Rectal smooth muscle tissue (tissue), 1 donor: ENCODE results near the gene TMEM236.

Source experiments
- H3K27ac ChIP-seq: one replicate; pipeline ENCODE4 v1.7.0; 2013; ENCODE audit warnings: low read depth, low read length, inconsistent platforms
- H3K27me3 ChIP-seq: one replicate; pipeline ENCODE4 v1.7.0; 2013; ENCODE audit warnings: low read length; ENCODE audit not compliant: control insufficient read depth, insufficient read depth
- H3K36me3 ChIP-seq: one replicate; pipeline ENCODE4 v1.7.0; 2013; ENCODE audit warnings: low read length; ENCODE audit not compliant: control insufficient read depth, insufficient read depth
- H3K4me1 ChIP-seq: one replicate; pipeline ENCODE4 v1.7.0; 2013; ENCODE audit warnings: low read length; ENCODE audit not compliant: control insufficient read depth, insufficient read depth
- H3K4me3 ChIP-seq: one replicate; pipeline ENCODE4 v1.7.0; 2013; ENCODE audit warnings: low read length
- H3K9ac ChIP-seq: one replicate; pipeline ENCODE4 v1.7.0; 2013; ENCODE audit warnings: low read length

The TMEM236 gene

DNA sequence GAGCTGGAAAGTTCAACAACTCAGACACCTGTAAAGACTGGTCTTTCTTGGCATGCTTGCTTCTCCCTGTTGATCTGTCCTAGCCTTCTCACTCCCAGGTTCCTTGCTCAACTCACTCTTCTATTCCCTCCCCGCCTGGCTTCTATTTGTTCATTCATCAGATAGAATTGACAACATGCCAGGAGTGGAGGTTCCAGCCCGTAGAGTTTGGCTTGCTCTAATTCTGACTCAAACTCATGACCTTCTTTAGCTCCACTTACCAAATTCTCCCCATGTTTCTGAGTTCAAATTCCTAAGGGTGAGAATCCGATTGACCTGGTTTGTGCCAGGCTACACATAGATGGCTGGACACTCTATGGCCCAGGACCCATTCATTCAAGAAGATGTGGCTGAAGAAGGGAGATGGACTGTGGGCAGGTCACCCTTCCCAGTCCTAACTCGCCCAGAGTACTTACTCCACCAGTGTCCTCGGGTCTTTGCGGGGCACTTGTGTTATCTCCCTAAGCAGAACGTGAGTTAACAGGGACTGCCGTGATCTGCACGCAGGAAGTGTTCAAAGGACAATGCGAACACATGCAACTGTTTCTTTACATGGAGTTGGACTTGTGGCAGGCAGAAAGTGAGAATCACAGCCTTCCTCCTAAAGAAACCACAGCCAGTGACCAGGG is 4.0 kb upstream of the TMEM236 start:
- Histone ChIP-seq H3K4me1 (no peaks in the 10 kb centered on the region), H3K27ac (no peak overlapping the region), H3K9ac (no peak overlapping the region), H3K4me3 (no peak overlapping the region), H3K27me3 (no peaks in the 10 kb centered on the region), H3K36me3 (no peaks in the 10 kb centered on the region)

DNA sequence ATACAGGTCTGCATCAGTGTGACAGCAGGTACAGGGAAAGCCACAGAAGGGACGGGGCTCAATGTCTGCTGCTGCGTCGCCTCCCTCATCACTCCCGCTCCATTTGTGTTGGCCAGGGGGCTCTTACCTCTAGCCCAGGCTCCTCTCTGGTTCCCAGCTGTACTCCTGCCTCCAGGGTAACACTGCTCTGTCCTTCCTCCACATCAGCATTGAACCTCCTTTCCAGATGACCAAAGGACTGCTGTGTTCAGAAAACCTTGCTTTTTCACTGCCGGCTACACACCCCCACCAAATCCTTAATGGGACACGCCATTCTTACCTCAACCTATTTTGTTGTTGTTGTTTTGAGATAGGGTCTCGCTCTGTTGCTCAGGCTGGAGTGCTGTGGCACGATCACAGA is 2.1 kb upstream of the TMEM236 start:
- no peaks in the 10 kb centered on the region for H3K4me1 ChIP-seq
- no peak overlapping the region for H3K9ac ChIP-seq
- no peak overlapping the region for H3K27ac ChIP-seq
- H3K4me3 ChIP-seq: no peak overlapping the region
- no peaks in the 10 kb centered on the region for H3K27me3 ChIP-seq
- H3K36me3 ChIP-seq: no peaks in the 10 kb centered on the region

DNA sequence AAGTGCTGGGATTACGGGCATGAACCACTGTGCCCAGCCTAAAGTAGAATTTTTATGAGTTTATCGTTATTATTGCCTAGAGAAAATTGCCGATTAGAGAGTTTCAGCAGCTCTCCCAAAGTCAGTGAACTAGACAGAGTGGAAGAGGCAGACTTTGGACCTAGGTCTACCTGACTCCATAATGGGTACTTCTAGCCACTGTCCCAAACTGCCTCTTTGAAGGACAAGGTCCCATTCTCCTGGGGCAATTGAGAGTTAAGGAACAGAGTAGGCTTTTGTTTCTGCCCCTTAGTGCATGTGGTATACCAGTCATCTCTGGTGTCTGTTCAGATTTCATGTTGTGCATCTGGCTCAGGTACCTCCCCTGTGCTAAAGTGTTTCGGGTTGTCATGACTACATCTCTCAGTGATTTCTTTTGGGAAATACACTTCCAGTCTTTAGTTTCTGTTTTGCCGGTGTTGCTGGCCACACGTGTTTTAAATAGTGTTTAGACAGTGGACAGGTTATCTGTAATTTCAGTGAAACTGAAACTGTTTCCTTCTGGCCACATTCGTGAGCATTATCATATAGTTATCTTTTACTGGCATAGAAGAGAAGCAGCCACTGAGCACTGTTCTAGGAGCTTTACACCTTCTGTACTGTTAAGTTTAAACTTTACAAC is 4.7 kb downstream of the TMEM236 start:
- Histone ChIP-seq H3K27ac (no peak overlapping the region), H3K27me3 (no peaks in the 10 kb centered on the region), H3K4me1 (peaks cover 3% of the 10 kb centered on the region), H3K36me3 (no peaks in the 10 kb centered on the region), H3K4me3 (no peak overlapping the region), H3K9ac (no peak overlapping the region)

DNA sequence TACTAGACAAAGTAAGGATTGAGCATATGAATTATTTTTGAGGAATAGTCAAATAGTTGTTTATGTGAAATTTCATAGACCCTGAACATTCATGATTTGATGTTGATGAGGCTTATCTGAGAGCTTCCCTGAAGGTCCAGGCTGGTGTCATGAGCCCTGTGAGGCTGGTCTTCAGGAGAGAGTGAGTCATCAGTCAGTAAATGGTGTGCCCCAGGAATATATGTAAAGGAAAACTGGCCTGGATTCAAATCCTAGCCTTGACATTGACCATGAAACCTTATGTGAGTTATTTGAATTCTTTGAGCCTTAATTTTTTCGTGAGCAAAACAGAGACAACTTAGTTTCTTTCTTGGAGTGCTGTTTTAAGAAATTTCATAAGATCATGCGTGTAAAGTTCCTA is 6.2 kb downstream of the TMEM236 start:
- H3K9ac ChIP-seq: no peak overlapping the region
- no peaks in the 10 kb centered on the region for H3K36me3 ChIP-seq
- H3K4me1 ChIP-seq: peaks cover 3% of the 10 kb centered on the region
- H3K4me3 ChIP-seq: no peak overlapping the region
- H3K27ac ChIP-seq: no peak overlapping the region
- no peaks in the 10 kb centered on the region for H3K27me3 ChIP-seq

DNA sequence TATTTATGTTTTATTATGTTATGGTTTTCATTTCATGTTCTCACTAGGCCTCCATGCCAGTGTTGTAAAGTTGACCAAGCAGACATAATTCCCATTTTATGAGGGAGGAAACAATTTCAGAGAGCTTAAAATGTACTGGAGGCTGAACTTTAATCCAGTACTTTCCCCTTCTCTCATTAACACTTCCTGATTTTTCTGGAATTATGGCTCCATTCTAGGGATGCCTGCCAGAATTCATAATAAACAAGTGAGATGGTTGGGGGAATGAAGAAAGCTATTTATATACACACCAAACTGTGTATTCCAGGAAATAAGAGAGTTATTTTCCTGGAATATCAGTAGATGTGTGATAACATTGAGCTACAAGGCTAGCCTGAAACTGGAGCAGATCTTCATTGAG is 6.9 kb downstream of the TMEM236 start:
- H3K36me3 ChIP-seq: no peaks in the 10 kb centered on the region
- H3K9ac ChIP-seq: no peak overlapping the region
- H3K4me1 ChIP-seq: peaks cover 3% of the 10 kb centered on the region
- H3K27me3 ChIP-seq: no peaks in the 10 kb centered on the region
- no peak overlapping the region for H3K27ac ChIP-seq
- H3K4me3 ChIP-seq: no peak overlapping the region

DNA sequence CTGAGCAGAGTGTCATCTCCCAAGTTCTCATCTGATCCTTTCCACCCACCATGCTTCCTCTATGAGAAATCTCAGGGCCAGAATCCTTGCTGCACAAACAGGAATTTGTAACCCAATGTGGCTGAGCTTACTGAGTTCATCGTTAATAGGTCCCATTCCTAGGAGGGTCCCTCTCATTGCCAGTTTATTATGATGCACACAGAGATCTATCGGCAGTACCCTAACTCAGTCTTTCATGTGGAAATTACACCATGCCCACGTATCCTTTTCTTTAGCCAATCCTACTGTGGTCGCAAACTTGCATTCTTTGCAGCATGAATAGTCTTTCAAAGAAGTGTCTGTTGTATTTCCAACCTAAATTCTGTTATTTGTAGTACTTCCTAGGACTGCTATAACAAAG is 12.1 kb downstream of the TMEM236 start:
- Histone ChIP-seq H3K27ac (no peak overlapping the region), H3K36me3 (no peaks in the 10 kb centered on the region), H3K9ac (no peak overlapping the region), H3K27me3 (no peaks in the 10 kb centered on the region), H3K4me1 (no peaks in the 10 kb centered on the region), H3K4me3 (no peak overlapping the region)

DNA sequence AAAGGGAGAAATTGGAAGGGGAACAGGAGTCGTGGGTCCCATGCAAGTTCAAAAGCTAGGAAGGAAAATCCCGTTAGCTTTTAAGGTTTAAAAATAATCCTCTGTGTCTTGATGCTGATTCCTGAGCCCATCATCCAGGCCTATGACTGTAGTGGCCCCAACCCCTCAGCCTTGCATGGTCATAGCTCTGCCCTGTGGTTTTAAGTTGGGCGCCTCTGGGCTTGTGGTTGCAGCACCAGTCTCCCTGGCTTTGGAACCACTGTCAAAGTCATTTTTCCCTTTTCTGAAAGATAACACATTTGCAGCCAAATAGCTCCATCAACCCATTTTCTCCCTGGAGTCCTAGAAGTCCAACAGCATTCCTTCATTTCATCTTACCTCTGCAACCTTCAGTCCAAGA is 13.6 kb downstream of the TMEM236 start:
- Histone ChIP-seq H3K4me3 (no peak overlapping the region), H3K36me3 (no peaks in the 10 kb centered on the region), H3K4me1 (no peaks in the 10 kb centered on the region), H3K9ac (no peak overlapping the region), H3K27me3 (no peaks in the 10 kb centered on the region), H3K27ac (no peak overlapping the region)

DNA sequence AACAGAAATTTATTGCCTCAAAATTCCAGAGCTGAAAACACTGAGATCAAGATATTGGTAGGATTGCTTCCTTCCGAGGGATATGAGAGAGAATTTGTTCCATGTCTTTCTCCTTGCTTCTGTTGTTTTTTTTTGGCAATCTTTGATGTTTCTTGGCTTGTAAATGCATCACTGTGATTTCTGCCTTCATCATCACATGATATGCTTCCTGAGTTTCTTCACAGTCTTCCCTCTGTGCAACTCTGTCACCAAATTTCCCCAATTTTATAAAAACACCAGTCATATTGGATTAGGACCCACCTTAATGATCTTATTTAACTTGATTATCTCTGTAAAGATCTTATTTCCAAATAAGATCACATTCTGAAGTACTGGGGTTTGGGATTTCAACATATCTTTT is 14.7 kb downstream of the TMEM236 start:
- Histone ChIP-seq H3K27me3 (no peaks in the 10 kb centered on the region), H3K4me3 (no peak overlapping the region), H3K4me1 (no peaks in the 10 kb centered on the region), H3K9ac (no peak overlapping the region), H3K27ac (no peak overlapping the region), H3K36me3 (no peaks in the 10 kb centered on the region)

DNA sequence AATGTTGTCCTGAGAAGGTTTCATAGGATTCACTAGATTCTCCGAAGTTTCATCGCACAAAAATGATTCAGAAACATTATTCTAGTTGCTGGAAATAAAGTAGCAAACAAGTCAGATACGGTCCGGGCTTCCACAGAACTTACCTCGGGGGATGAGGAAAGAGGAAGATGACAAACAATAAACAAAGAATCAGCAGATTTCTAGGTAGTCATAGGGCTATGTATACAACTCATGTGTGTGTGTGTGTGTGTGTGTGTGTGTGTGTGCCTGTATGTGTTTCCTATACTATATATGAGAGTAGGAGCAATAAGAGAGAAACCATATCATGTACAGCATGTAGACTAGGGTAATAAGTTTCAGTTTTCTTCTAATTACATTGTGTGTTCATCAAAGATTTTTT is 16.5 kb downstream of the TMEM236 start:
- Histone ChIP-seq H3K36me3 (no peaks in the 10 kb centered on the region), H3K27me3 (no peaks in the 10 kb centered on the region), H3K9ac (no peak overlapping the region), H3K4me1 (no peaks in the 10 kb centered on the region), H3K4me3 (no peak overlapping the region), H3K27ac (no peak overlapping the region)

DNA sequence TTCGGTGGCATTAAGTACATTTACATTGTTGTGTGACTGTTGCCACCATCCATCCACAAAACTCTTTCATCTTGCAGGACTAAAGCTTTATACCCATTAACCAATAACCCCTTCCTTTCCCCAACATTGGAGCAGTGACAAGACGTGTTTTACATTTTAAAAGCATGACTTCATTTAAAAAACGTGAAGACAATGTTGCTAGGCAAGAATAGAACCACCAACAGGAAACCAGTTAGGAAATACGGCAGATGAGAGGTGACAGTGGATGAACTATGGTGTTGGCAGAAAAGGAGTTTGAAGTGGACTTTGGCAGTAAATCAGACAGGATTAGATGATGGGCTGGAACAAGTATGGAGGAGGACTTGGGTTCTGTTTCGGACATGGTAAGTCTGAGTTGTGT is 17.0 kb downstream of the TMEM236 start:
- Histone ChIP-seq H3K9ac (no peak overlapping the region), H3K27ac (no peak overlapping the region), H3K36me3 (no peaks in the 10 kb centered on the region), H3K27me3 (no peaks in the 10 kb centered on the region), H3K4me1 (no peaks in the 10 kb centered on the region), H3K4me3 (no peak overlapping the region)

DNA sequence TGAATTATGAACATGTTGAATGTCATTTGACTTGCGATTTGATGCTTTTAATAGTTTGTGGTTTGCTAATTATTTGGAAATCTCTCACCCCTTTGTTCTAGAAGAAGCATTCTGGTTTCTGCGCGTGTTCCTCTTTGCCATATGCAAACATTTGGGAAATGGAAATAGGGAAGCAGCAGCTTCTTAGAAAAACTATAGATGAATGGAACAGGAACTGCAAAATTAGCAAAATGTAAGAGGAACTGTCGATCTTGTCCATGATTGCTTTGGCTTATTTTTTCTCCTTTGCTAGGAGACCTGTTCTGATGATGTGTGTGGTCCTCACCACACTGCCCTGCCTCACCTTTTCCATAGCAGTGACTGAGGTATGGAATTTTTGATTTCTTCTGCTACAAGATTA is 19.0 kb downstream of the TMEM236 start:
- Histone ChIP-seq H3K4me3 (no peak overlapping the region), H3K4me1 (no peaks in the 10 kb centered on the region), H3K27ac (no peak overlapping the region), H3K27me3 (no peaks in the 10 kb centered on the region), H3K36me3 (no peaks in the 10 kb centered on the region), H3K9ac (no peak overlapping the region)

DNA sequence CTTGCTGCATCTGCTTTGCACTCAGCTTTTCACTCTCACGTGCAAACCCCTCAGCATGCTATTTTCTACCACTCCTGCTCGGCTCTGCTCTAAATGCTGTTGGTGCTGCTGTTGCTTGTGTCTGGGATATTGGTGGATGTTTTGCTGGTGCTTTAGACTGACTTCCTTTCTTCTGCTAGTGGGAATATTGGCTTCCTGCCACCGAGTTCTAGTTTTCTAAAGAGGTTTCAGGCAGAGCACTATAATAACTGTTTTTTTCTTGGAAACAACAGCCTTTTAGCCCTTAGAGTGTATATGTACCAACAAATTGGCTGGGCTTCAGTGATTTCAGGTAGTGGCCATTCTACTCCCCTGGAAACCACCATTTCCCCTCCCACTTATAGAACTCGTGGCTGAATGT is 27.8 kb downstream of the TMEM236 start:
- H3K36me3 ChIP-seq: no peaks in the 10 kb centered on the region
- no peak overlapping the region for H3K27ac ChIP-seq
- no peaks in the 10 kb centered on the region for H3K27me3 ChIP-seq
- no peak overlapping the region for H3K4me3 ChIP-seq
- no peaks in the 10 kb centered on the region for H3K4me1 ChIP-seq
- H3K9ac ChIP-seq: no peak overlapping the region

DNA sequence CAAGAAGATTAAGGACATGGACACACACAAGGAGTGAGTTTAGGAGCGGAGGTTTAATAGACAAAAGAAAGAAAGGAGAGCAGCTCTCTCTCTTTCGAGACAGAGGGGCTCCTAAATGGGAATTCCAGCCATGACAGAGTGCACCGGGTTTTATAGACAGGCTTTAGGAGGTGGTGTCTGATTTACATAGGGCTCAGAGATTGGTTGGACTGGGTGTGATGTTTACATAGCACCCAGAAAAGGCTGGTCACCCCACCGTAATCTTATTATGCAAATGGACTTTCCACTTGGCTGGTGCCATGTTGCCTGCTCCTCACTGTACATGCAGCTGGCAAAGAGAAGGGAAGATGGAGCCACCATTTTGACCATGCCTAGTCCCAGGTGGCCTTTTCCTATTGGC is 28.7 kb downstream of the TMEM236 start:
- Histone ChIP-seq H3K4me1 (no peaks in the 10 kb centered on the region), H3K27ac (no peak overlapping the region), H3K36me3 (no peaks in the 10 kb centered on the region), H3K27me3 (no peaks in the 10 kb centered on the region), H3K9ac (no peak overlapping the region), H3K4me3 (no peak overlapping the region)
